PC-3 (cell line): ENCODE measurements around the gene EXOSC2. TPM values are rescaled to one million over a fixed set of nuclear protein-coding genes. Genes with fewer than 3 reads are reported as not detected.

Source experiments
- ATAC-seq: fragments of 200-7000 bp; cut with Tn5 transposase; 2 replicates; pipeline ENCODE4 v1.9.1; 2020; ENCODE audit warnings: mild to moderate bottlenecking, moderate library complexity
- BruUV-seq: library from RNA; stranded (reverse); fragments of 400-500 nt; replicated peaks from 2 replicates; lab custom pipeline; 2021; lab: Mats Ljungman, UMichigan
- CTCF ChIA-PET: fragments of 300-600 bp; sonication (Branson Sonifier 250); formaldehyde crosslinking; loops from one replicate; lab custom pipeline; 2022; ENCODE audit warnings: antibody characterized with exemption; lab: Charles Lee
- POLR2A ChIA-PET: fragments of 300-600 bp; sonication (Branson Sonifier 250); formaldehyde crosslinking; loops from one replicate; lab custom pipeline; 2022; ENCODE audit warnings: antibody characterized with exemption; ENCODE audit not compliant: unreplicated experiment; lab: Charles Lee
- DNase-seq: peaks from one replicate; pipeline ENCODE4 v3.0.0-alpha.2; 2015
- H2AFZ ChIP-seq: fragments of 300-600 bp; sonication (generic); 2 replicates; pipeline ENCODE4 v1.6.0; 2016; ENCODE audit warnings: antibody characterized with exemption, low read length
- H3F3A ChIP-seq: fragments of 300-600 bp; sonication (generic); one replicate; pipeline ENCODE4 v1.6.0; 2017; ENCODE audit warnings: antibody characterized with exemption, low read length, control low read depth, mild to moderate bottlenecking; ENCODE audit not compliant: unreplicated experiment
- H3K27ac ChIP-seq: fragments of 300-600 bp; sonication (generic); 2 replicates; pipeline ENCODE4 v1.5.1; 2016; ENCODE audit warnings: mild to moderate bottlenecking, low read length
- H3K27me3 ChIP-seq: fragments of 300-600 bp; sonication (generic); 2 replicates; pipeline ENCODE4 v1.6.1; 2016; ENCODE audit warnings: low read length, mixed read lengths
- H3K36me3 ChIP-seq: fragments of 300-600 bp; sonication (generic); 2 replicates; pipeline ENCODE4 v1.6.1; 2016; ENCODE audit warnings: low read depth, mixed run types, low read length, mixed read lengths
- H3K4me1 ChIP-seq: fragments of 300-600 bp; sonication (generic); 2 replicates; pipeline ENCODE4 v1.5.1; 2016; ENCODE audit warnings: low read length; ENCODE audit not compliant: insufficient read depth
- H3K4me2 ChIP-seq: fragments of 300-600 bp; sonication (generic); 2 replicates; pipeline ENCODE4 v1.6.0; 2016; ENCODE audit warnings: low read length
- H3K4me3 ChIP-seq: fragments of 300-600 bp; sonication (generic); 2 replicates; pipeline ENCODE4 v1.5.1; 2016; ENCODE audit warnings: mild to moderate bottlenecking, low read length, mixed read lengths
- H3K79me2 ChIP-seq: fragments of 300-600 bp; sonication (generic); 2 replicates; pipeline ENCODE4 v1.6.1; 2017; ENCODE audit warnings: low read length, mixed read lengths
- H3K9ac ChIP-seq: fragments of 300-600 bp; sonication (generic); 2 replicates; pipeline ENCODE4 v1.6.0; 2016; ENCODE audit warnings: mild to moderate bottlenecking, low read length
- H3K9me2 ChIP-seq: fragments of 300-600 bp; sonication (generic); replicated peaks from 2 replicates; pipeline ENCODE4 v1.6.1; 2016; ENCODE audit warnings: mixed run types, low read length, mixed read lengths
- H3K9me3 ChIP-seq: fragments of 300-600 bp; sonication (generic); 2 replicates; pipeline ENCODE4 v1.6.1; 2016; ENCODE audit warnings: low read length, mixed read lengths
- H4K20me1 ChIP-seq: fragments of 300-600 bp; sonication (generic); 2 replicates; pipeline ENCODE4 v1.6.1; 2016; ENCODE audit warnings: low read length, mixed read lengths
- CTCF ChIP-seq: fragments of 300-600 bp; sonication (generic); conservative IDR thresholded peaks from 2 replicates; pipeline ENCODE4 v1.5.1; 2017; ENCODE audit warnings: antibody characterized with exemption, low read depth, mild to moderate bottlenecking, low read length
- EZH2 ChIP-seq: fragments of 300-600 bp; sonication (generic); IDR thresholded peaks from one replicate; pipeline ENCODE4 v1.6.1; 2017; ENCODE audit warnings: antibody characterized with exemption, mild to moderate bottlenecking, low read length; ENCODE audit not compliant: unreplicated experiment
- EZH2phosphoT487 ChIP-seq: fragments of 300-600 bp; sonication (generic); IDR thresholded peaks from 2 replicates; pipeline ENCODE4 v1.6.1; 2018; ENCODE audit warnings: mild to moderate bottlenecking, antibody characterized with exemption, low read length, borderline replicate concordance
- intact Hi-C: fragments of 100-400 bp; cut with micrococcal nuclease; formaldehyde crosslinking; loops from 2 replicates; pipeline ENCODE4 v1.9.0; 2023
- total RNA-seq: library from RNA; depleted of rRNA; stranded (reverse); fragments of >200 nt; gene quantifications from 2 replicates; pipeline ENCODE4 v1.2.3, GENCODE V29; 2014

The EXOSC2 gene
- total RNA-seq, 1 experiment from 2014 or later: 33.5 TPM

- Histone ChIP-seq H3K79me2 (no peaks in the 10 kb centered on the region), H3K4me2 (no peak overlapping the region), H3F3A (no peaks in the 10 kb centered on the region), H3K9ac (no peak overlapping the region), H3K27me3 (peaks cover 27% of the 10 kb centered on the region), H3K4me3 (no peak overlapping the region), H3K36me3 (no peaks in the 10 kb centered on the region), H3K9me2 (no peaks in the 10 kb centered on the region), H3K4me1 (no peaks in the 10 kb centered on the region), H4K20me1 (no peaks in the 10 kb centered on the region), H2AFZ (no peak overlapping the region), H3K27ac (no peak overlapping the region), H3K9me3 (no peaks in the 10 kb centered on the region)
- intact Hi-C loops: no loop called here
- POLR2A ChIA-PET: no interaction called here
- TF ChIP-seq EZH2 (no peak), EZH2phosphoT487 (no peak), CTCF (no peak)
- DNase-seq (no peak), ATAC-seq (no peak)
- no TSS peak for BruUV-seq
- CTCF ChIA-PET: no interaction called here
These were observed 24.9 kb upstream of the EXOSC2 start for GRCh38 chr9:130668659-130669058.

GRCh38 chr9:130669965-130670364 lies 23.6 kb upstream of the EXOSC2 start:
- Histone ChIP-seq H3K4me2 (no peak overlapping the region), H3K4me1 (no peaks in the 10 kb centered on the region), H3K27me3 (peaks cover 14% of the 10 kb centered on the region), H3K4me3 (no peak overlapping the region), H3K9ac (no peak overlapping the region), H3K9me2 (no peaks in the 10 kb centered on the region), H3F3A (no peaks in the 10 kb centered on the region), H4K20me1 (no peaks in the 10 kb centered on the region), H3K9me3 (no peaks in the 10 kb centered on the region), H3K36me3 (no peaks in the 10 kb centered on the region), H3K27ac (no peak overlapping the region), H3K79me2 (no peaks in the 10 kb centered on the region), H2AFZ (no peak overlapping the region)
- ChIA-PET POLR2A (no interaction called here), CTCF (no interaction called here)
- no peak for DNase-seq
- intact Hi-C loops: no loop called here
- no peak for TF ChIP-seq CTCF
- no peak for TF ChIP-seq EZH2phosphoT487
- TF ChIP-seq EZH2: no peak
- no peak for ATAC-seq
- BruUV-seq: no TSS peak

GRCh38 chr9:130670644-130671043 lies 22.9 kb upstream of the EXOSC2 start:
- Histone ChIP-seq H3K9me3 (no peaks in the 10 kb centered on the region), H3K9ac (no peak overlapping the region), H3K4me2 (no peak overlapping the region), H3K36me3 (no peaks in the 10 kb centered on the region), H3K9me2 (no peaks in the 10 kb centered on the region), H3K27me3 (peaks cover 9% of the 10 kb centered on the region), H3K4me3 (no peak overlapping the region), H3K27ac (no peak overlapping the region), H4K20me1 (no peaks in the 10 kb centered on the region), H3K79me2 (no peaks in the 10 kb centered on the region), H2AFZ (no peak overlapping the region), H3K4me1 (no peaks in the 10 kb centered on the region), H3F3A (no peaks in the 10 kb centered on the region)
- CTCF ChIA-PET: no interaction called here
- intact Hi-C loops: no loop called here
- no peak for DNase-seq
- no TSS peak for BruUV-seq
- TF ChIP-seq EZH2: no peak
- ATAC-seq: no peak
- POLR2A ChIA-PET: no interaction called here
